OCI-LY7 (cell line): ENCODE measurements around the gene EHBP1.

Source experiments
- EZH2phosphoT487 ChIP-seq: fragments of 200-600 bp; sonication (generic); IDR thresholded peaks from 2 replicates; pipeline ENCODE4 v1.6.1; 2018; ENCODE audit warnings: low read depth, borderline replicate concordance, mild to moderate bottlenecking, mixed run types, antibody characterized with exemption, low read length, moderate library complexity, mixed read lengths
- TF ChIP-seq, protein P1 (sequence below): fragments of 200-600 bp; sonication (generic); conservative IDR thresholded peaks from 2 replicates; pipeline ENCODE4 v1.5.1; 2014; ENCODE audit warnings: mild to moderate bottlenecking, antibody characterized with exemption, low read length, moderate library complexity, mixed read lengths

DNA sequence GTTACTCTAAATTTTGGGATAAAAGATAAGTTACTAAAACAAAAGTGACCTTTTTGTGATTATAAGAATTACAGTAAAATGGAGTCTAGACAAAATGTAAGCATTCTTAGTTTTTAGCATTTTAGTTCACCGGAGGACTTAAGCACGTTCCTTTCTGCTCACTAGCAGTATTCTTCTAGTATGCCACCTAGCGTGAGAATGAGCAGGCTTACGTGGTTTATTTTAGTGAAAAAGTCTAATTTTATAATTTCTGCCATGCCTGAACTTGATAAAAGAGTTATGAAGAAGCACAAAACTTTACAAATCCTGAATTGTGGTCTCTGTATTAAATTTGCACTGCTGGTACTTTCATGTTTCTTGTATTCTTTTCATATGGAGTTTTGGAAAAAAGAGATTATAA is 332.5 kb downstream of the EHBP1 start:
- TF ChIP-seq, protein P1, sequence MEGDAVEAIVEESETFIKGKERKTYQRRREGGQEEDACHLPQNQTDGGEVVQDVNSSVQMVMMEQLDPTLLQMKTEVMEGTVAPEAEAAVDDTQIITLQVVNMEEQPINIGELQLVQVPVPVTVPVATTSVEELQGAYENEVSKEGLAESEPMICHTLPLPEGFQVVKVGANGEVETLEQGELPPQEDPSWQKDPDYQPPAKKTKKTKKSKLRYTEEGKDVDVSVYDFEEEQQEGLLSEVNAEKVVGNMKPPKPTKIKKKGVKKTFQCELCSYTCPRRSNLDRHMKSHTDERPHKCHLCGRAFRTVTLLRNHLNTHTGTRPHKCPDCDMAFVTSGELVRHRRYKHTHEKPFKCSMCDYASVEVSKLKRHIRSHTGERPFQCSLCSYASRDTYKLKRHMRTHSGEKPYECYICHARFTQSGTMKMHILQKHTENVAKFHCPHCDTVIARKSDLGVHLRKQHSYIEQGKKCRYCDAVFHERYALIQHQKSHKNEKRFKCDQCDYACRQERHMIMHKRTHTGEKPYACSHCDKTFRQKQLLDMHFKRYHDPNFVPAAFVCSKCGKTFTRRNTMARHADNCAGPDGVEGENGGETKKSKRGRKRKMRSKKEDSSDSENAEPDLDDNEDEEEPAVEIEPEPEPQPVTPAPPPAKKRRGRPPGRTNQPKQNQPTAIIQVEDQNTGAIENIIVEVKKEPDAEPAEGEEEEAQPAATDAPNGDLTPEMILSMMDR = no peak
- TF ChIP-seq EZH2phosphoT487 = no peak
